GM12801 (cell line): Measurements from ENCODE around the gene KRT7.

Experiments
- CTCF ChIP-seq: IDR thresholded peaks from one replicate; pipeline ENCODE4 v1.5.1; 2011; ENCODE audit warnings: control low read depth; ENCODE audit not compliant: insufficient read length; ENCODE audit errors: extremely low read depth

KRT7 gene

DNA sequence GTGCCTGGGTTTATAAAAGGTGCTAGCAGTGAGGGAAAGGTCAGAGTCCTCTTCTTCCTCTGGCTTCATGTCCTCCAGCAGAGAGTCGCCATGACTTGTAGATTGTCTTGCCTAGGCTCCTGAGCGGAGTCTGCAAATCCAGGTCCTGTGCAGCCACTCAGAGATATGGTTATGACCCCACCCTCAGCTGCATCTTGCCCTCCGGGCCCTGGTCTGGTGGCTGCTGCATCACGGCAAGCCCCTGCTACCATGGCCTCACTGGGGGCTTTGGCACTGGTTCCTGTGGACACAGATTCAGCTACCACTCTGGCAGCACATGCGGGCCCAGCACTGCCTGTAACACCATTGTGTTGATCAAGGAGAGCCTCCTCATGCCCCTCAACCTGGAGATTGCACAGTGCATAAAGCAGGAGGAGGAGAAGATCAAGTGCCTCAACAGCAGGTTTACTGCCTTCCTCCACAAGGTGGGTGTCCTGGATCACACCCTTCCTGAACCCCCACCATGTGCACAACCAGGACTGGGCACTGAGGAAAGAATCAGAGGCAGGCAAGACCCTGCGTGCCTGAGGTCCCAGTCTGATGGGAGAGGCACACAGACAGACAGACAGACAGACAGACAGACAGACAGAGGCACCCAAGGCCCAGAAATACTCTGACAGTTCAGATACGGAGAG lies 30.9 kb downstream of the KRT7 start:
- no peak for TF ChIP-seq CTCF

- no peak for TF ChIP-seq CTCF
These were observed 31.4 kb downstream of the KRT7 start for GRCh38 chr12:52264435-52264825.

GRCh38 chr12:52266514-52266913 lies 33.5 kb downstream of the KRT7 start:
- no peak for TF ChIP-seq CTCF

DNA sequence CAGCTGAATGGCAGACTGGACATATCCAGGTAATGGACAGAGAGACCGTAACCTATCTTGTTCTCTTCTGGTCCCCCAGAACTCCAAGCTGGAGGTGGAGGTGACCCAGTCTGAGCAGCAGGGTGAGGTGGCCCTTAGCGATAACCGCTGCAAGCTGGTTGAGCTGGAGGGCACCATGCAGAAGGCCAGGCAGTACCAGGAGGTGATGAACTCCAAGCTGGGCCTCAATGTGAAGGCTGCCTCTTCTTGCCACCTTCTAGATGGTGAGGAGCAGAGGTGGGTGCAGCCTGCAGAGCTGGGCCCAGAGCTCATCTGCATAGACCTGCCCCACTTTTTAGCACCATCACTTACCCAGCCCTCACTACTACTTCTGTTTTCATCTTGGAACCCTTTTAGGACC lies 34.2 kb downstream of the KRT7 start:
- TF ChIP-seq CTCF, result no peak

GRCh38 chr12:52267699-52268098 lies 34.7 kb downstream of the KRT7 start:
- no peak for TF ChIP-seq CTCF

GRCh38 chr12:52268212-52268611 lies 35.2 kb downstream of the KRT7 start:
- no peak for TF ChIP-seq CTCF

GRCh38 chr12:52270541-52271070 lies 37.6 kb downstream of the KRT7 start:
- no peak for TF ChIP-seq CTCF

- no peak for TF ChIP-seq CTCF
These were observed 38.1 kb downstream of the KRT7 start for GRCh38 chr12:52271158-52271557.
